Measurements from ENCODE around the gene PLK1.

Gene PLK1

DNA sequence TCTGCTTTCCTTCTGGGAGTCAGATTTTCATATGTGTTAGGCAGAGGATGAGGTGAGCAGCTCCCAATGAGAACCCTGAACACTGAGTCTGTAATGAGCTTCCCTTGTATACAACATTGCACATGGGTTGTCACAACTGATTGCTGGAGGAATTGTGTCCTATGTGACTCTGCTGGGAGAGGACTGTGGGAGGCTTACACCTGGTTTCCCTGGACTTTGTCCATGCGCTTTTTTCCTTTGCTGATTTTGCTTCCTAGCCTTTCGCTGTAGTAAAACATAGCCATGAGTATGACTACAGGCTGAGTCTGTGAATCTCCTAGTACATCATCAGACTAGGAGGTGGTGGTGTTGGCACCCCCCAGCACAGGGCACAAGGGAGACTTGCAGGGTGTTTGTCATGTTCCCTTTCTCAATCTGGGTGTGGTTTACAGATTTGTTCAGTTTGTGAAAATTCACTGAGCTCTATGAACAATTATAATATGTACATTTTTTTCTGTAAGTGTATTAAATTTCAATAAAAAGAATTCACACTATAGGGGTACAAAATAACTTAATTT, 1.7 kb upstream of the PLK1 start:
- peaks cover 29% of the 10 kb centered on the region for H3K36me3 ChIP-seq
- no peak for DNase-seq
- H3K9me3 ChIP-seq: no peaks in the 10 kb centered on the region
- no peak overlapping the region for H3K4me3 ChIP-seq (ENCODE audit: low read depth, low read length)
- no peaks in the 10 kb centered on the region for H3K27me3 ChIP-seq
- TF ChIP-seq, protein P1, sequence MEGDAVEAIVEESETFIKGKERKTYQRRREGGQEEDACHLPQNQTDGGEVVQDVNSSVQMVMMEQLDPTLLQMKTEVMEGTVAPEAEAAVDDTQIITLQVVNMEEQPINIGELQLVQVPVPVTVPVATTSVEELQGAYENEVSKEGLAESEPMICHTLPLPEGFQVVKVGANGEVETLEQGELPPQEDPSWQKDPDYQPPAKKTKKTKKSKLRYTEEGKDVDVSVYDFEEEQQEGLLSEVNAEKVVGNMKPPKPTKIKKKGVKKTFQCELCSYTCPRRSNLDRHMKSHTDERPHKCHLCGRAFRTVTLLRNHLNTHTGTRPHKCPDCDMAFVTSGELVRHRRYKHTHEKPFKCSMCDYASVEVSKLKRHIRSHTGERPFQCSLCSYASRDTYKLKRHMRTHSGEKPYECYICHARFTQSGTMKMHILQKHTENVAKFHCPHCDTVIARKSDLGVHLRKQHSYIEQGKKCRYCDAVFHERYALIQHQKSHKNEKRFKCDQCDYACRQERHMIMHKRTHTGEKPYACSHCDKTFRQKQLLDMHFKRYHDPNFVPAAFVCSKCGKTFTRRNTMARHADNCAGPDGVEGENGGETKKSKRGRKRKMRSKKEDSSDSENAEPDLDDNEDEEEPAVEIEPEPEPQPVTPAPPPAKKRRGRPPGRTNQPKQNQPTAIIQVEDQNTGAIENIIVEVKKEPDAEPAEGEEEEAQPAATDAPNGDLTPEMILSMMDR (IDR thresholded peaks at IDR 0.05; ENCODE audit: low read depth, low read length): no peak
- peaks cover 3% of the 10 kb centered on the region; the same call in 1 of the 2 replicates for H3K4me1 ChIP-seq

DNA sequence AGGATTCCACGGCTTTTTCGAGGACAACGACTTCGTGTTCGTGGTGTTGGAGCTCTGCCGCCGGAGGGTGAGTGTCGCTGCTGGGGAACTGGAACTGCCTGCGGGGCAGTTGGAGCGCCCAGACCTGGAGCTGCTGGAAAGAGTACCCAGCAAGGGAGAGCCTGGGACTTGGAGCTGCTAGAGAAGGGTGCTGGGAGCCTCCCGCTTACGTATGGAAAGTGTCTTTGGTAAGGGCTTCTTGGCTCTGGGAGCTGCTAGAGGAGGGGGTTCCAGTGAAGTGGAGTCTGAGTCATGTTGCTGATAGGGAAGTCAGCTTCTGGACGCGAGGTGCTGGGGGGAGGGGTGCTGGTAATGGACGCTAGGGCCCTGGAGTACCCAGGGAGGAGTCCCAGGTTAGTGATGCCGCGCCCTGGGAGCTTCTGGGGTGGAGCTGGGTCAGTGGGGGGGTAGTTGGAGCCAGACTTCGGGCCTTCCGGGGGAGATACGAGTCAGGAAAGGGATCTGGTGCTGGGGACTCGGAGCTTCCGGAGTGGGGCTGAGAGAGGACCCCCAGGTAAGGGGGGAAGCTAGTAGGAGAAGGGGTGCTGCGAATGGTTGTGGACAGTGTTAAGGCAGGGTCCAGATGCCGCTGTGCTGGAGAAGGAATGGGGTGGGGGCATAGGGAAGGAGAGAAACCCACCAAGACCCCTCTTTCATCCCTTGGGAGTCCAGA, 741 bp downstream of the PLK1 start:
- H3K4me1 ChIP-seq: peaks cover 3% of the 10 kb centered on the region; the same call in 1 of the 2 replicates
- H3K4me3 ChIP-seq (ENCODE audit: low read depth, low read length): peak overlapping the region; percentile 82
- no peaks in the 10 kb centered on the region for H3K9me3 ChIP-seq
- peaks cover 40% of the 10 kb centered on the region for H3K36me3 ChIP-seq
- DNase-seq: peak; percentile 60
- no peaks in the 10 kb centered on the region for H3K27me3 ChIP-seq
- TF ChIP-seq, protein P1 (IDR thresholded peaks at IDR 0.05; ENCODE audit: low read depth, low read length): no peak

DNA sequence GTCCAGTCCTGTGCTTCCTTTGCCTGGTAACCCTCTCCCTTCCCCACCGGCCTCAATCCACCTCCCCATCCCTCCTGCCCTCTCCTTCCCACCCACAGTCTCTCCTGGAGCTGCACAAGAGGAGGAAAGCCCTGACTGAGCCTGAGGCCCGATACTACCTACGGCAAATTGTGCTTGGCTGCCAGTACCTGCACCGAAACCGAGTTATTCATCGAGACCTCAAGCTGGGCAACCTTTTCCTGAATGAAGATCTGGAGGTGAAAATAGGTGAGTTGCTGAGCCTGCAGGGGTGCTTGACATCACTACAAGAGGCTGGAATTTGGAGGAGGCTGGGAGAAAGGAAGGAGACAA, 1.3 kb downstream of the PLK1 start:
- no peak for DNase-seq
- Histone ChIP-seq H3K36me3 (peaks cover 42% of the 10 kb centered on the region), H3K9me3 (no peaks in the 10 kb centered on the region), H3K4me1 (peaks cover 3% of the 10 kb centered on the region; the same call in 1 of the 2 replicates), H3K4me3 (ENCODE audit: low read depth, low read length) (peak overlapping the region; percentile 82), H3K27me3 (no peaks in the 10 kb centered on the region)
- TF ChIP-seq, protein P1 (IDR thresholded peaks at IDR 0.05; ENCODE audit: low read depth, low read length): no peak

DNA sequence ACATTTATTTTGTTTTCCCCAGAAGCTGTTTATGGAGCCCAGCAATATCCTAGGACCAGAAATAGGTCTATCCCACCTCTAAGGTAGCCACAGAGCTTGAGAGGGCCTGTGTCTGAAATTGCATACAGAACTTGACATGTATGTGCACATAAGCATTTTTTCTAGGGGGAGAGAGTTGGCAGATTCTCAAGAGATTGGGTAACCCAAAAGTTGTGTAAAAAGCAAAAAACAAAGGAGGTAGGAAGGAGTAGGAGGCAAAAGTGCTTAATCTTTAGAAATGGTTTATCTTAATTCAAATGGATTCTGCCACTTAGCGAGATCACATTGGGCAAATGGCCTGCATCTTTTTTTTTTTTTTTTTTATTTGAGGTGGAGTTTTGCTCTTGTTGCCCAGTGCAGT, 3.5 kb downstream of the PLK1 start:
- H3K36me3 ChIP-seq: peaks cover 61% of the 10 kb centered on the region
- DNase-seq: no peak
- H3K4me1 ChIP-seq: peaks cover 3% of the 10 kb centered on the region; the same call in 1 of the 2 replicates
- H3K9me3 ChIP-seq: no peaks in the 10 kb centered on the region
- no peak overlapping the region for H3K4me3 ChIP-seq (ENCODE audit: low read depth, low read length)
- no peaks in the 10 kb centered on the region for H3K27me3 ChIP-seq
- TF ChIP-seq, protein P1 (IDR thresholded peaks at IDR 0.05; ENCODE audit: low read depth, low read length): no peak

DNA sequence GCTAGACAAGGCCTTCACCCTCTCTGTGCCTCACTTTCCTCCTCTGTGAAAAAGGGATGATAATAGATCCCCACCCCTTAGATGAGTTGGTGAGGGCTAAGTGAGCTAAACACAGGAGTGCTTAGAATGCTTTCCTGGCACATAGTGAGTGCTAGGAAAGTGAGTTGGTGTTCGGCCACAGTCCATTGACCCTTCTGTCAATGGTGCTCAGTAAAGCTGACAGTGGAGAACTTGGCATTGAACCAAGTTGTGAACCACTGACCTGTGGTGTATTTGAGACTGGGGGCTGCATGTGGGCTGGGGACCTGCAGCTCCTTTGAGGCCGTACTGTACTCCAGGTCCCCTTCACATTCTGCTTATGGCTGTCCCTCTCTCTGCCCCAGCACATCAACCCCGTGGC, 4.8 kb downstream of the PLK1 start:
- H3K27me3 ChIP-seq: no peaks in the 10 kb centered on the region
- no peak for DNase-seq
- H3K36me3 ChIP-seq: peaks cover 74% of the 10 kb centered on the region
- no peaks in the 10 kb centered on the region for H3K9me3 ChIP-seq
- TF ChIP-seq, protein P1 (IDR thresholded peaks at IDR 0.05; ENCODE audit: low read depth, low read length): no peak
- peaks cover 3% of the 10 kb centered on the region; the same call in 1 of the 2 replicates for H3K4me1 ChIP-seq
- H3K4me3 ChIP-seq (ENCODE audit: low read depth, low read length): no peak overlapping the region
